GM19240 (cell line): ENCODE data around the gene SLK.
A peak's percentile ranks its signal among the peaks of the same experiment; 100 is the strongest.

Source experiments
- DNase-seq: peaks from one replicate; pipeline ENCODE4 v3.0.0; 2011; ENCODE audit warnings: low spot score; ENCODE audit not compliant: insufficient read length

SLK gene

DNA sequence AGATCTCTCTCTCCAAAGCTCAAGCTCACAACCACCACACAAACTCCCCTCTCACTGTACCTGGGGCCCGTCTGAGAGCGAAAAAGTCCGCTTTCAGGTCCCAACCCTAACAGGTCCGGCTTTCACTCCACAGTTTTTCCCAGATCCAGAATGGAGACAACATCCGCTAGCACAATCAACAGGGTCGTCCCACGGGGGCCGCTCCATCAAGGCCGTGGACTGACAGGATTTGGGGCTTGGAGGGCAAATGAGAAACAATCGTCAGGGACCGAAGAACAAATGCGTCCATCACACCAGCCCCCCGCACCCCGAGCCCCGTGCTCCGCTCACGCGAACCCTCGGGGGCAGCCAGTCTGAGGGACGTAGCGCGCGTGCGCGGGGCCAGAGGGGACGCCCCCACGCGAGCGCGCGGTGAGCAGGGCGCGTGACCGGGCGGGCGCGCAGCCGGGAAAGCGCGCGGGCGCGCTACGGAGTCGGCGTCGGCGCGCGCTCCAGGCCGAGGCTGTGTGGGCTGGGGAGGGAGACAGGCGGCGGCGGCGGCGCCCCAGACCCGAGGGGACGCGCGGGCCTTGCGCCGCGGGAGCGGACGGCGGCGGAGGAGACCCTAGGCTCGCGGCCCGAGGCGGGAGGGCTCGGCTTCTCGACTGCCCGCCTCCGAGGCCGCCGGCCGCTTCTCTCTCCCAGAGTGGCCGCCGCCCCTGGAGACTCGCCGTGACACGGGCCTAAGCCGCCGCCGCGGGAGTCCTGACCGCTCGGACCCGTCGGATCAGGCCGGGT, at the start of gene SLK:
Gene SLK (plus strand): TSS at position 470 of the 777 bp plus-strand sequence. CDS start 606 bp downstream, outside the sequence.
- DNase-seq: peak; percentile 51

DNA sequence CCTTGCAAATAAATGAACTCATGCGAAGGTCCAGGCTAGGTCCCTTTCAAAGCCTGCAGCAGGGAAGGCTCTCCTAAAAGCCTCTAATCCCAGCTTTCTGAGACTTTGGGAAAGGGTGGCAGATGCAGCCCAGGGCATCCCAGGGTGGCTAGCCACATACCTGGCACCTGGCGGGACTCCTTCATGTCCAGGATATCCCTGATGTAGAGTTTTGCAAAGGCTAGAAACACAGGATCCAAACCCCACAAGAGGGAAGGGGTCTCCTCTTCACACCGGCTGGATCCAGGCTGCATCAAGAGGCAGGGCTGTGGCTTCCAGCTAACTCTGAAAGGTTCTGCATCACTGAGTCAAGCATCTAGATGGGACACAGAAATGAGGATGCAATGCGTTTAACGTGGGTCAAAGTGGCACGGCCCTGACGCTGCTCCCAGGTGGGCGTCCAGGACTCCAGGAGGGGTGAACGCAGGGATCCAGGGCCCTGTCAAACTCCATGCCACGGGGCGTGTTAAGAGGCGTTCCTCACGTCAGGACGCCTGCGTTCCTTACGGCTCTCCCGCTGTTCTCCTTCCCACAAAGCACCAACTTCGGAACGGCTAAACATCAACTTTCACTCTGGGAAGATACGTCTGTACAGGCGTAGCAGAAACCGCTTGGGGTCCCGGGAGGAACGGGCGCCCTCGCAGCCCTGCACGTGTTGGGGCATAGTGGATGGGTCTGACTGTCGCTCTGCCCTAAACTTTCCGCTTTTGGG, 49.5 kb upstream of the SLK start:
- no peak for DNase-seq

DNA sequence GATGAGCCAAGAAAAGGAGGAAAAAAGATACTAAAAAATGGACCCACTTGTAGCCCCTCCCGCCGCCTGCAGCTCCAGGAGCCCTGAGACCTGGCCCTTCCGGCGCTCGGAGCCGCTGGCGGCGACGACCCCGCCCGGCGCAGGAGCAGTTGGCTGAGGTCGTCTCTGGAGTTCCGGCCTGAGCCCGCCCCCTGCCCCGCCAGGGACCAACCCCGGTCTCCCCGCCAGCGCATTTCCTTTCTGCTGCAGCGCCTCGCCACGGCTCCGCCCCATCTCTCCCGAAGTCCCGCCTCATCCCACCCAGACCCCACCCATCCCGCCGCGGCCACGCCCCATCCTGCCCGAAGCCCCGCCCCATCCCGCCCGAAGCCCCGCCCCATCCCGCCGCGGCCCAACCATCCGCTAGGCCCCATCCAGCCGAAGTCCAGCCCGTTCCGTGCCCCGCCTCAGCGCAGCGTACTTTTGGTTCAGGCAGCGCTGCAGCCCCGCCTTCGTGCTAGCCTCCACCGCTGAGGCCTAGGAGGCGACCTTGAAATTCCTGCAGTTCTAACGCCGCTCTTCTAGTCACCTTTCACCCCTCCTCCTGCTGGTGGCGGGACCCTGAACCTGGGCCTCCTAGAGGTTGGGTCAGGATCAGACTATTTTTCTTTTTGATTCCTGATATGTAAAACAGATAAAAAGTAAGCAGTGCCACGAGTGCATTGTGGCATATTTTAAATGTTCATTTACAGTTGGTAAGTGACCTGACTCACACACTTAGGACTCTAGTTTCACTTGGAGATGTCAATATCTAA, 48.7 kb upstream of the SLK start, which contains the start of gene STN1:
Gene STN1 (minus strand): TSS at position 132 of the 794 bp plus-strand sequence. CDS start 590 bp downstream, outside the sequence.
- DNase-seq: peak; percentile 66

DNA sequence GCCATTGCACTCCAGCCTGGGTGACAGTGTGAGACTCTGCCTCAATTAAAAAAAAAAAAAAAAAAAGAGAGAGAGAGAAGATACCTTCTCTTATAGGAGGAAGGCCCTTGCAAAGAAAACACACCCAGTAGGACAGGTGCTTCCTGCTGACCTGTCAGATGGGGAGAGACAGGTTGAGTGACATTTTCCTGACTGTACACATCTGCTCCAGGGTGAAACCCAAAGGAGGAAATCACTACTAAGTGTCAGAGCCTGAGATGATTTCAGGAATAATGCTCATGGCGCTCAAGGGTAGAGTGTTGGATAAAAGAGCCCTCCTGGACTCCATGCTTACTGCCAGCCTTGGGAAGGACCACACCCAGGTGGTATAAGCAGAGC, 47.3 kb upstream of the SLK start:
- no peak for DNase-seq

DNA sequence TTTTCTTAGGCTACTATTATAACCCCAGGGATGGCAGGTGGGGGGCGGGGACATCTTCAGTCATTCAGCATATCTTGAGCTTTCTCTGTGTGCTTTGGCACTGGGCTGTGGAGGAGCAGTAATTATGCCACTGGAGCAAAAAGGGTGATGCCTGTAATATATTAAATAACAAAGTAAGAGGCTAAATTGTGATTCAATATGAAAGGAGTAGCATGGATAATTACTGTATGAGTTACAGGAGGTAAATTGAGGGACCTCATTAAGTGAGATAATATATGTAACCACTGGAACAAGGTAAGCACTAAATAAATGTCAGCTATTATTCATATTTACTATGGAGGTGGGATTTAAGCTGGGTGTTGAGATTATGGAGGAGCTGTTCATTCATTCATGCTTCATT, 45.7 kb upstream of the SLK start:
- no peak for DNase-seq

DNA sequence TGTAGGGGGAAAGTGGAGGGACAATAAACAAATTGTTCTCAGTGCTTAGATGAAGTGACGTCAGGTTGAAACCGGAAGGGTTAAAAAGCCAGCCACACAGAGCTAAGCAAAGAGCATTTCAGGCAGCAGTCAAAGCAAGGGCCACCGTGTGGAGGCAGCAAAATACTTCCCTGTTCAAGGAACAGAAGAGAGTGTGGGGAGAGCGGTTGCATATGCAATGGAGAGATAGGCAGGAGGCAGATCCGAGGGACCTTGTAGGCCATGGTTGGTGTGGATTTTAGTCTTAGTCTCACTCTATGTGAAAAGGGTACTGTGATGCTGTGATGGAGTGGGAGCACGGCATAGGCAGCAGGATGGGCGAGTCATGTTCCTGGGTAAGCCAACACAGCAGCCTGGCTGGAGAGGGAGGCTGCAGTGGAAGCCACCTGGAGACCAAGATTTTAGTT, 45.2 kb upstream of the SLK start:
- no peak for DNase-seq

DNA sequence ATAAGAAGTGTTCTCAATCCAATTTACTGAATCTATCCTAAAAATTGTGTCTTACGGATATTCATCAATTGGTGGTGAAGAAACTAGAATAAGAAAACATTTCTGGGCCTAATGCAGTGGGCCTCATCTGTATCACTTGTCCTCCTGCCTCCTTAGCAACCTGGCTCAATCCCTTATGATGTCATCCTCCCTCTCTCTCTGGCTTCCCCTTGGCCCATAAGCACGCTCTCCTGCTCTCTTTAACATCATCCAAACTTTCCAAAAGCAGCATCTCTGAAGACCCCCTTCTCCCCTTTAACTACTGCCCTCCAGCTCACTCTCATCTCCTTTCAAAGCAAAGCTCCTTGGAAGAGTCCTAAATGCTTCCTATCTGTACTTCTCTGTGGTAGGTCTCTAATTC, 44.3 kb upstream of the SLK start:
- DNase-seq: no peak

DNA sequence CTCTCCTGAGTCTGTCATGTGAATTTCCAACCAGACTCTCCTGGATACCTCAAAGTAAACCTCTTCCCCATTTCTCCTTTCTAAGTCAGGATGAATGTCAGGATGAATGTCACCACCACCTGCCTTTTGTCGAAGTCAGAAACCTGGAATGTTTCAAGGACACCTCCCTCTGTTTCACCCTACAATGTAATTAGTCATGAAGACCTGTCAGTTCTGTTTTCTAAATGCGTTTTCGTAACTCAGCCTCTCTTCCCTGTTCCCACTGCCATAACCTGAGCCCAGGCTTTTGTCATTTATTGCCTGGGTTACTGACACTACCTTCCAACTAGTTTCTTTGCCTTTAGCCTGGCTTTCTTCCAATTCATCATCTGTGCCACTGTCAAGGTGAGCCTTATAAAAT, 43.4 kb upstream of the SLK start:
- DNase-seq: no peak

DNA sequence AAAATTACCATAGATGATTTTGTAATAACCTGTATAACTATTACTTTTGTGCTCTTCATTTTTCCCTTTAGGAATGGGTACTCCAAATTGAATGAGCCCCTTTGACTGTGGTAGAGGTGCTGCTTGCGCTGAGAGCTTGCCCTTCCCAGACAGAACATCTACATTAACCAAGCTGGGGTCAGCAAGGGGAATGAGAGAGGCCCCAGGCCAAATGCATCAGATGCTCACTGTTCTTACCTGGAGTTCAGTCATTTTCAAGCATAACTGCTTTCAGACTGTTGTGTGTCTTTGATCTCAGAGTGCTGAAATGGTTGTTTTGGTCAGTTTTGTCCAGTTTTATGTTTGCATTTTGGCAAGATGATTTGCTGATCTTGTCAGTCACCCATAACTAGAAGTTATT, 41.3 kb upstream of the SLK start:
- DNase-seq: no peak

DNA sequence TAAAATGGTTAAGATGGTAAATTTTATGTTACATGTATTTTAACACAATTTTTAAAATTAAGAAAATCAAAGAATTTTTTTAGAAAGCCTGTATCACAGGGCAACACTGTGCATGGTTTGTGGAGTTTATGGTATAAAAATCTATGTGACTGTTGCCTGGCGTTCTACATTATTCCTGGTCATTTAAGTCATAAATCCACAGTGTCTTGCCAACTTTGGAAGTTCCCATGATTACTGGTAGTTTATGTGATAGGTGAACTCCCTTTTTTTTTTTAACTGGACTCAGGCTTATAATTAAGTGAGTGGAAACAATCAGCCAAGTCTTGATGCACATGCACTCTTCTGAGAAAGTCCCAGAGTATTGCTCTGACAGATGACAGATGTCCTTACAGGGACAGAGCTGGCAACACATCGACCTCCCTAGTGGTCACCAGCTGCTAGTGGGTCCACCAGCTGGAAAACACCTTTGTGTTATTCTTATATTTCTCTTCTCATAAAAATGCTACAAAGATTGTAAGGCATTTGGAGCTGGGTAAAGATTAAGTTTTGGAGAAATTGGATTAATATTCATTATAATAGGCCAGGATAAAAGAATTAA, 40.1 kb upstream of the SLK start:
- no peak for DNase-seq

DNA sequence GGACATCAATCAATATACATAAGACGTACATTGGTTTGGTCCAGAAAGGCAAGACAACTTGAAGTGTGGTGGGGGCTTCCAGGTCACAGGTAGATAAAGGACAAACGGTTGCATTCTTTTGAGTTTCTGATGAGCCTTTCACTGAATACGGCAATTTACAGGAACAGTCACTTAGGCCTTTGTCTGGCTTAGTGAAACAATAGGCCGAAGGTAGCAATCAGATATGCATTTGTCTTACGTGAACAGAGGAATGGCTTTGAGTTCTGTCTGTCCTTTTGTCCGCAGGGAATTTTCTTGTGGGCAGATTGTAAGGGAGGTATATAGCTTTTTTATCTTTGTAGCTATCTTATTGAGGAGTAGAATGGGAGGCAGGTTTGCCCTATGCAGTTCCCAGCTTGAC, 38.2 kb upstream of the SLK start:
- DNase-seq: no peak

DNA sequence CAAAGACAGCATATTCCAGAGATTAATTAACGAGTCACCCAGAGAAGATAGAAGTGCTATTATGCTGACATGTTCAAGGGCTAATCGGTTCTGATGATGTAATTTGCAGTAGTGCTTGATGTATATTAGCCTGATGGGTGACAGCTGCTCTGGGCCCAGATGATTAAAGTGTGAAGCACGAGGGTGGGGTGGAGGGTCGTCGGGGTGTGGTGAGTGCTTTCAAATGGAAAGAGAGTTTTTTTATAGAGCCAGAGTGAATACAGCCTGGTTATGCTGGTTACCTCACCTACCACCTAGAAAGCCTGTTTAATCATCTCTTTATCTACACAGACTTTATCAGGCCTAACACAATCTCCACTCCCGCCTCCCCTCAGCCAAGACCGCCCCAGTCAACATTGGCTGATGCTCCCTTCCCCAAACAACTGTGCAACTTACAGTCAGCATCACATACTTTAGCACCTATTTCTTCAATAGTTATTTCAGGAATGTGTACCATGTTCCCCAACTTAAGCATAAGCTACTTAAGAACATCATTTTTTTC, 37.5 kb upstream of the SLK start:
- no peak for DNase-seq

DNA sequence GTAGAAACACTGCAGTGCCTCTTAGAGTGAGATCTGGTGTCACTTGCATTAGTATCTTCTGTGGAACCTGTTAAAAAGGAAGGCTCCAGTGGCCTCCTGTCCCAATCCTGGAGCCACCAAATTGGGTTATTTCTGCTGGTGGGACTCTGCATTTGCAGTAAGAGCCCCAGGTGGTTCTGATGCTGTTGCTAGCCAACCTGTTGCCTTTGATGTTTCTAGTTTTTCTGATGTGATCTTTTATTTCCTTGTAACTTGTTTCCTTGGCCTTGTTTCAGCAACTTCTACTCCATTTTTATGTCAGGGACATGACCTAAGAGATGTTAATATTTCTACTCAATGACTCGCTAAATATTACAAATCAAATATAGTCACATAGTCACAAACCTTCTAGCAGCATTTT, 36.5 kb upstream of the SLK start:
- DNase-seq: no peak

DNA sequence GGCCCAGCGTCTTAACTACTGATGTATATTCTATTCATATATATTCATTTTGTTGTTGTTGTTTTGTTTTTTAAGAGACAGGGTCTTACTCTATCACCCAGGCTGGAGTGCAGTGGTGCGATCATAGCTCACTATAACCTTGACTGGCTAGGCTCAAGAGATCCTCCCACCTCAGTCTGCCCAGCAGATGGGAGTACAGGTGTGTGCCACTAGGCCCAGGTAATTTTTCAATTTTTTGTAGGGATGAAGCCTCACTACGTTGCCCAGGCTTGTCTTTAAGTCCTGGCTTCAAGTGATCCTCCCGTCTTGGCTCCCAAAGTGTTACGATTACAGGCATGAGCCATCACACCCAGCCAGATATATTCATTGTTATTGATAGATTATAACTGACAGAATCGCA, 36.1 kb upstream of the SLK start:
- DNase-seq: no peak

DNA sequence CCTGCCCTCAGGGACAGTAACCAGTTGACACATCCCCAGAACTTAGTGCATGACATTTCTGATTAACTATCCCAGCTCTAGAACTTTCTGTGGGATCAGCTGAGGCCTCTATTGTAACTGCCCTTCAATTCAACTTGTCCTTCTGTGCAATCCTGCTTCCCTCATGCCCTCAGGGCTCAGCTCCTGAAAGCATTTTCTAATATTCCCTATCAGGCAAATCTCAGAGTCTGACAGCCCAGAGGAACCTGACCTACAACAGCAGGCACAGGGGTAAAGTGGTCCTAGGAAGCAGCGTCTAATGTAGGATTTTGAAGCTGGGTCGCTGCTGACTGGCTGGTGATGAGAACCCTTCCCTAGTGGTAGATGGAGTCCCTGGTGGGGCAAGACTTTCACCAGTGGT, 35.3 kb upstream of the SLK start:
- DNase-seq: no peak

DNA sequence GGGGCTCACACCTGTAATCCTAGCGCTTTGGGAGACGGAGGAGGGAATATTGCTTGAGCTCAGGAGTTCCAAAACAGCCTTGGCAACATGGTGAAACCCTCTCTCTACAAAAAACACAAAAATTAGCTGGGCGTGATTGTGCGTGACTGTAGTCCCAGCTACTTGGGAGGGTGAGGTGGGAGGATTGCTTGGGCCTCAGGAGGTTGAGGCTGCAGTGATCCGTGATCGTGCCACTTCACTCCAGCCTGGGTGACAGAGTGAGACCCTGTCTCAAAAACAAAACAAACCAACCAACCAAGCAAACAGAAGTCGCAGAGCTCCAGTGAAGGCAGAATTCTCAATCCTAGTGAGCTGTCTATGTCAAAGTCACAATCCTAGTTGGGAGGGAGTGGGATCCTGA, 34.7 kb upstream of the SLK start:
- no peak for DNase-seq

DNA sequence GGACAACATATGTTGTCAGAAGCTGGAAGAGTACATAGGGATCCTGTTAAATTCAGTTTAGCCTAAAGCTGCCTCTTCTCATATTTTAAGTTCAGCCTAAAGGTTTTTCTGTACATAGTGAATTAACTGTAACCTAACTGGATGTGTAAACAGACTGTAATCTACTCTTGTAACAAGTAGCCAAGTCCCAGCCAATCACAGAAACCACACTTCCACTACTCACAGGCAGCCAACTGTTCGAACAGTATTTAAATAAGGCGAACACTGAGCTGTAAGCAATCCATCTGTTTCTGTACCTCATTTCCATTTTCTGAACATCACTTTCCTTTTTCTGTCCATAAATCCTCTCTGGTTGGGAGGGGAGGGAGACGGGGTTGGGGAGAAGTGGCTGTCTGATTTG, 34.0 kb upstream of the SLK start:
- DNase-seq: no peak

DNA sequence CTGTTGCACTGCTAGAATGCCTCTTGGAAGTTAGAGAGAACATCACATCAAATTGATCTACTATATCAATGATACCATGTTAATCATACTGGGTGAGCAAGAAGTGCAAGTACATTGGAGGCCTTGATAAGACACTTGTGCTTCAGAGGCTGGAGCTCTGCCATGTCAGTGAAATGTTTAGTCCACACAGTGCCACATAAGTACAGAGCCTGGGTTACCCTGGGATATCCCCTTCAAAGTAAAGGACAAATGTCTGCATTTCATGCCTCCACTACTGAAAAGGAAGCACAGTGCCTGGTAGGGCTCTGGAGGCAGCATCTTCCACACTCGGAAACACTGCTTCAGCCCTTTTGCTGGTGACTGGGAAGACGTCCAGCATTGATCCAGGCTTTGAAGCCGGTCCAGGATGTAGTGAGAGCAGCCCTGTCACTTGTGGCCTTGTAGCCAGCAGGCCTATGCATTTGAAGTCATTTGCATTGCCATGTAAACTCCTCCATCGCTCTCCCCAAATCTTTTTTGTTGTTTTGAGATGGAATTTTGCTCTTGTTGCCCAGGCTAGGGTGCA, 33.3 kb upstream of the SLK start:
- DNase-seq: no peak

DNA sequence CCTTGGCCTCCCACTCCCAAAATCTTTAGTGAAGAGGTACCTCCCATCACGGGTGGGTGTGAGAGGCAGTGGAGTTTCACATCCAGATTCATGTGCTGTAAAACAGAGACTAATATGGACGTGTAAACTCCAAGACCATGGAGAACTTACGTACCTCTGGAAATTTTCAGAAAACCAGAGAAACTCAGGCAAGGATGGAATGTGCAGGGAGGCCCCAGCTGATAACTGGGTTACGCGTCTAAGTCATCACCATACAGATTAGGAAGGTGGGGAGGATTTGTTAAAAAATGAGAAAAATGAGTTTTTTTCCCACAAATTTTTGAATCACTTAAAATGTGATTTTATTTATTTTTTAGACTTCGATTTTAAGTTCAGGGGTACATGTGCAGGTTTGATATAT, 32.6 kb upstream of the SLK start:
- DNase-seq: no peak

DNA sequence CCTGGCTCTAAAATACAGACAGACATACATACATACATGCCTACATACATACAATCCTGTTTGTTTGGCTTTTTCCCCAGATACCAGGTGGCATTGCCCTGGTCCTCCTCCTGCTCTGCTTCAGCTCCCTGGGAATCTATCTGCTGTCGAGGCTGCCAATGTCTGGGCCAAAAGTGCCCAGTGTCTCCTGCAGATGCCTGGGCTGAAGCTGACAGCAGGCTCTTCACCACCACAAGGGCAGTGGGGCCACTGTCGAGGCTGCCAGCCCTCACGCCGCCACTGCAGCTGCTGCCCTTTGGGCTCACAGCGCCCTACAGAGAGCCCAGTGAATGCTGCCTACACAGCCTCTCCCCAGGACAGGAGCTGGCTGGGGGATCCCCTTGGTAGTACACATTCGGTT, 30.9 kb upstream of the SLK start:
- no peak for DNase-seq

DNA sequence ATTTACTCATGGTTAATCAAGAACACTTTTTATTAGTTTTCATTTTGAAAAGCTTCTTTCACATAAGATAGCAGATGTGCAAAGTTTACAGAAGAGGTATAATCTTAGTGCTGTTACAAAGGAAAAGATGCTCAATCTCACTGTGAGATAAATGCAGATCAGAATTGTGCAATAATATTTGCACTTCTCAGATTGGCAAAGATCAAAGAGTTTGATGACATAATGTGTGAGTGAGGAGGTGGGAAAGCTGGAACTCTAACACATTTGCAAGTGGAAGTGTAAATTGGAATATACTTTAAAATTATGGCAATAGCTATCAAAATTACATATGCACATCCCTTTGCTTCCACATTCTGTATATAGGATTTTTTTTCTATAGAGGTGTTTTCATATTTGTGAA, 27.4 kb upstream of the SLK start:
- DNase-seq: no peak
